ENCODE measurements around the gene C13orf46.

GRCh38 chr13:113969973-113970611 is 3.8 kb downstream of the C13orf46 start:
- TF ChIP-seq POLR2A (IDR thresholded peaks at IDR 0.05; ENCODE audit: low read length): no peak
- TF ChIP-seq GATA1 (IDR thresholded peaks at IDR 0.05; ENCODE audit: low read depth, low read length): no peak
